HG02943 (cell line): ENCODE measurements around the gene FLT4.

Experiments
- ATAC-seq: cut with Tn5 transposase; IDR thresholded peaks from one replicate; pipeline ENCODE4 v1.9.1; 2021; ENCODE audit warnings: mild to moderate bottlenecking, low read depth, moderate library complexity; ENCODE audit not compliant: unreplicated experiment

Gene FLT4

GRCh38 chr5:180628211-180628610 lies 21.2 kb downstream of the FLT4 start:
- no peak for ATAC-seq

GRCh38 chr5:180627386-180628120 lies 21.8 kb downstream of the FLT4 start:
- no peak for ATAC-seq

- ATAC-seq, result no peak
Measured at GRCh38 chr5:180626661-180627385, 22.6 kb downstream of the FLT4 start.

- ATAC-seq, result no peak
Measured at GRCh38 chr5:180625791-180626660, 23.4 kb downstream of the FLT4 start.

- ATAC-seq, result no peak
Measured at GRCh38 chr5:180625125-180625790, 24.1 kb downstream of the FLT4 start.

GRCh38 chr5:180624587-180624986 lies 24.8 kb downstream of the FLT4 start:
- no peak for ATAC-seq

- ATAC-seq, result no peak
Measured at GRCh38 chr5:180623844-180624243, 25.6 kb downstream of the FLT4 start.

- no peak for ATAC-seq
Measured at GRCh38 chr5:180623411-180623834, 26.0 kb downstream of the FLT4 start.

- ATAC-seq, result no peak
Measured at GRCh38 chr5:180622910-180623309, 26.5 kb downstream of the FLT4 start.

- ATAC-seq, result no peak
Measured at GRCh38 chr5:180621311-180621710, 28.1 kb downstream of the FLT4 start.

GRCh38 chr5:180620014-180620413 lies 29.4 kb downstream of the FLT4 start:
- ATAC-seq, result no peak

GRCh38 chr5:180619563-180619915 lies 29.9 kb downstream of the FLT4 start:
- ATAC-seq, result no peak

- no peak for ATAC-seq
Measured at GRCh38 chr5:180618829-180619562, 30.4 kb downstream of the FLT4 start.

GRCh38 chr5:180618487-180618828 lies 30.9 kb downstream of the FLT4 start:
- ATAC-seq, result no peak

- ATAC-seq, result no peak
Measured at GRCh38 chr5:180613814-180614188, 35.6 kb downstream of the FLT4 start.

- no peak for ATAC-seq
Measured at GRCh38 chr5:180613188-180613813, 36.1 kb downstream of the FLT4 start.

GRCh38 chr5:180612683-180613082 lies 36.7 kb downstream of the FLT4 start:
- ATAC-seq, result no peak

- ATAC-seq, result no peak
Measured at GRCh38 chr5:180611140-180611850, 38.1 kb downstream of the FLT4 start.
